Body of pancreas (tissue), 4 donors: ENCODE results near the gene MIEF1.
A peak's percentile ranks its signal among the peaks of the same experiment; 100 is the strongest.

ENCODE experiments used
- POLR2A ChIP-seq, 3 donors: fragments of 450-650 bp; IDR thresholded peaks; one replicate each; pipeline ENCODE4 v1.6.1; 2016; ENCODE audit warnings: antibody characterized with exemption in 3 of 3, mild to moderate bottlenecking in 2 of 3
- TF ChIP-seq, protein P1 (sequence below), 7 experiments: fragments of 450-650 bp in 4 of 7; fragments of 200-600 bp in 3 of 7; sonication (generic) in 3 of 7; IDR thresholded peaks; one replicate each; pipeline ENCODE4 v1.5.1; 2016 to 2019; ENCODE audit warnings: antibody characterized with exemption in 7 of 7

DNA sequence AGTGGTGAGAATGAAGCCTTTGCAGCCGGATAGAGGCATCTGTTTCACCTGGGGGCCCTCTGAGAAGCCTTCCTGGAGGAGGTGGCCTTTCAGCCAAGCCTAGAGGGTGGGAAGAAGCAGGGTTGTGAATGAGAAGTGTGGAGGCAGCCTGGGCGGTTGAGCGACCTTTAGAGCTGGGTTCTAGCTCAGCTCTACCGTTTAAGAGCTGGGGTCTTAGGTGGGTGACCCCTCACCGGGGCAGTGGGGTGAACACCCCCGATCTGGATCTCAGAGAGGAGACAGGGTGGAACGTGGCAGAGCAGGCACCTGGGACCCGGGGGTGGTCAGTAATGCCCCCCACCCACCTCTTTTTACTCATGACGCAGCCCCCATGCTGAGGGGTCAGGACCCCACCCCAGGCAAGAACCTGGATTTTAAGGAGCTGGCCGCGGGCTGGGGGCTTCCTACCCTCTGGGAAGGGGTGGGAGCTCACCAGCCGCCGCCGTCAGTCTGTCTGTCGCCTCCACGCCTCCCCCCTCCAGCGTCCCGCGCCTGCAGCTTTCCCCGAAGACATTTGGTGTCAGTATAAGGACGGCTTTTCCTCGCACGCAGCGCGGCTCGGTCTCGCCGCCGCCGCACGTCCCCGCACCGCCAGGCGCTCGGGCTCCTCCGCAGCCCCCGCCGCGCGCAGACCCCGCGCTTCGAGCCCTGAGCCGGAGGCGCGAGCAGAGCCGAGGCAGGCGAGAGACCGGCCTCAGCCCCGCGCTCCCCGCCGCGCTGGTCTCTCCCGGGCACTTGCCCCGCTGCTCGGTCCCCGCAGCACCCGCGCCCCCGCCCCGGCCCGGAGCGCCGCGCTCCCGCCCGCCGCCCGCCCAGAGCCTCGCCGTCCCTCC, 55.1 kb downstream of the MIEF1 start:
- TF ChIP-seq POLR2A (IDR thresholded peaks at IDR 0.05), result no peak
- TF ChIP-seq, protein P1, sequence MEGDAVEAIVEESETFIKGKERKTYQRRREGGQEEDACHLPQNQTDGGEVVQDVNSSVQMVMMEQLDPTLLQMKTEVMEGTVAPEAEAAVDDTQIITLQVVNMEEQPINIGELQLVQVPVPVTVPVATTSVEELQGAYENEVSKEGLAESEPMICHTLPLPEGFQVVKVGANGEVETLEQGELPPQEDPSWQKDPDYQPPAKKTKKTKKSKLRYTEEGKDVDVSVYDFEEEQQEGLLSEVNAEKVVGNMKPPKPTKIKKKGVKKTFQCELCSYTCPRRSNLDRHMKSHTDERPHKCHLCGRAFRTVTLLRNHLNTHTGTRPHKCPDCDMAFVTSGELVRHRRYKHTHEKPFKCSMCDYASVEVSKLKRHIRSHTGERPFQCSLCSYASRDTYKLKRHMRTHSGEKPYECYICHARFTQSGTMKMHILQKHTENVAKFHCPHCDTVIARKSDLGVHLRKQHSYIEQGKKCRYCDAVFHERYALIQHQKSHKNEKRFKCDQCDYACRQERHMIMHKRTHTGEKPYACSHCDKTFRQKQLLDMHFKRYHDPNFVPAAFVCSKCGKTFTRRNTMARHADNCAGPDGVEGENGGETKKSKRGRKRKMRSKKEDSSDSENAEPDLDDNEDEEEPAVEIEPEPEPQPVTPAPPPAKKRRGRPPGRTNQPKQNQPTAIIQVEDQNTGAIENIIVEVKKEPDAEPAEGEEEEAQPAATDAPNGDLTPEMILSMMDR (IDR thresholded peaks at IDR 0.05), result peak in 1 of 7 experiments; percentile 7
